Peyer's patch (tissue), 4 donors: ENCODE results near the gene HORMAD2.
"Not testable (repeated sequence)": the region's sequence is repeated elsewhere in the genome, so short reads cannot be mapped to it uniquely, and the experiment has no call there.

Experiments used
- POLR2A ChIP-seq, 2 donors: fragments of 450-650 bp; IDR thresholded peaks; one replicate each; pipeline ENCODE4 v1.5.1; 2017; ENCODE audit warnings: antibody characterized with exemption in 2 of 2, mild to moderate bottlenecking in 2 of 2, moderate library complexity in 2 of 2
- TF ChIP-seq, protein P1 (sequence below), 6 experiments: fragments of 450-650 bp in 4 of 6; fragments of 200-600 bp in 2 of 6; sonication (generic) in 1 of 6; IDR thresholded peaks; one replicate each; pipeline ENCODE4 v1.5.1; 2017 to 2019; ENCODE audit warnings: antibody characterized with exemption in 6 of 6, mild to moderate bottlenecking in 3 of 6, moderate library complexity in 1 of 6

DNA sequence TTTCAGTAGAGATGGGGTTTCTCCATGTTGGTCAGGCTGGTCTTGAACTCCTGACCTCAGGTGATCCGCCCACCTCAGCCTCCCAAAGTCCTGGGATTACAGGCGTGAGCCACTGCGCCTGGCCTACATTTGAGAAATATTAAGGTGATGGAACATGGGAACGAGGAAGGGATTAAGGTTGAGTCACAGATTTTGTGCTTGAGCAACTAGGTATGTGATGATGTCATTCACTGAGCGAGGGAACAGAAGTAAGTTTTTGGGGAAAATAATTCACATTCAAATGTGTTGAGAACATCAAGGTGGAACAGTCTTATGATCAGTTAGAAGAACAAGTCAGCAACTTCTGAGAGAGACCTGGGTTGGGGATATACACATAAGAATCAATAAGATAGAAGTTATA is 6.8 kb downstream of the HORMAD2 start:
- TF ChIP-seq, protein P1, sequence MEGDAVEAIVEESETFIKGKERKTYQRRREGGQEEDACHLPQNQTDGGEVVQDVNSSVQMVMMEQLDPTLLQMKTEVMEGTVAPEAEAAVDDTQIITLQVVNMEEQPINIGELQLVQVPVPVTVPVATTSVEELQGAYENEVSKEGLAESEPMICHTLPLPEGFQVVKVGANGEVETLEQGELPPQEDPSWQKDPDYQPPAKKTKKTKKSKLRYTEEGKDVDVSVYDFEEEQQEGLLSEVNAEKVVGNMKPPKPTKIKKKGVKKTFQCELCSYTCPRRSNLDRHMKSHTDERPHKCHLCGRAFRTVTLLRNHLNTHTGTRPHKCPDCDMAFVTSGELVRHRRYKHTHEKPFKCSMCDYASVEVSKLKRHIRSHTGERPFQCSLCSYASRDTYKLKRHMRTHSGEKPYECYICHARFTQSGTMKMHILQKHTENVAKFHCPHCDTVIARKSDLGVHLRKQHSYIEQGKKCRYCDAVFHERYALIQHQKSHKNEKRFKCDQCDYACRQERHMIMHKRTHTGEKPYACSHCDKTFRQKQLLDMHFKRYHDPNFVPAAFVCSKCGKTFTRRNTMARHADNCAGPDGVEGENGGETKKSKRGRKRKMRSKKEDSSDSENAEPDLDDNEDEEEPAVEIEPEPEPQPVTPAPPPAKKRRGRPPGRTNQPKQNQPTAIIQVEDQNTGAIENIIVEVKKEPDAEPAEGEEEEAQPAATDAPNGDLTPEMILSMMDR (IDR thresholded peaks at IDR 0.05) = not testable (repeated sequence)
- not testable (repeated sequence) for TF ChIP-seq POLR2A (IDR thresholded peaks at IDR 0.05)
